Adipose tissue (tissue), 3 donors: ENCODE results near the gene AP3S2. TPM values are rescaled to one million over a fixed set of nuclear protein-coding genes. Genes with fewer than 3 reads are reported as not detected.
"Not testable (repeated sequence)": the region's sequence is repeated elsewhere in the genome, so short reads cannot be mapped to it uniquely, and the experiment has no call there.

Experiments used
- H3K27ac ChIP-seq: one replicate; pipeline ENCODE4 v1.5.1; 2013; ENCODE audit warnings: low read depth, low read length
- WGBS, 3 donors: extraction: QIAGEN DNeasy Blood & Tissue Kit; methylation state at CpG; one replicate each; pipeline ENCODE4 v1.1.7; 2013; 5-methylcytosine and 5-hydroxymethylcytosine counted together
- polyA plus RNA-seq, 3 donors: library from polyadenylated mRNA; stranded (reverse); fragments of 200-250 nt; gene quantifications; one replicate each; pipeline ENCODE4 v1.2.3, GENCODE V29; 2013
- donor health status: healthy with polysubstance abuse.
- donor health status: Bipolar disorder and iron deficiency.
- donor health status: healthy.

AP3S2 gene
- polyA plus RNA-seq, 3 donors, result 14.2 to 34.0 (median 29.2) TPM

- WGBS, 3 donors, result 82 to 97% (median 92%) methylated on average over 7 of the region's 7 CpGs
- H3K27ac ChIP-seq, result no peak overlapping the region
Measured at GRCh38 chr15:89907289-89907688, 13.5 kb upstream of the AP3S2 start.

GRCh38 chr15:89905846-89906378 is 12.1 kb upstream of the AP3S2 start:
- no peak overlapping the region for H3K27ac ChIP-seq
- 91 to 95% (median 92%) methylated on average over 5 of the region's 5 CpGs for WGBS, 3 donors

- H3K27ac ChIP-seq, result no peak overlapping the region
- 69 to 92% (median 79%) methylated on average over 5 of the region's 5 CpGs for WGBS, 3 donors
Measured at GRCh38 chr15:89904519-89904918, 10.7 kb upstream of the AP3S2 start.

- 91 to 96% (median 94%) methylated on average over 11 of the region's 11 CpGs for WGBS, 3 donors
Measured at GRCh38 chr15:89903858-89904130, 10.0 kb upstream of the AP3S2 start.

GRCh38 chr15:89903015-89903857 is 9.4 kb upstream of the AP3S2 start:
- 93 to 94% (median 94%) methylated on average over 15 of the region's 15 CpGs for WGBS, 3 donors
- H3K27ac ChIP-seq, result no peak overlapping the region

More at GRCh38 chr15:89903858-89904130, 10.0 kb upstream of the AP3S2 start:
- H3K27ac ChIP-seq, result no peak overlapping the region

GRCh38 chr15:89900849-89901248 is 7.1 kb upstream of the AP3S2 start:
- 59 to 83% (median 76%) methylated on average over 6 of the region's 6 CpGs for WGBS, 3 donors
- H3K27ac ChIP-seq, result no peak overlapping the region

GRCh38 chr15:89899951-89900567 is 6.3 kb upstream of the AP3S2 start:
- no peak overlapping the region for H3K27ac ChIP-seq
- WGBS, 3 donors, result 88 to 92% (median 89%) methylated on average over 3 of the region's 3 CpGs

GRCh38 chr15:89899295-89899945 is 5.6 kb upstream of the AP3S2 start:
- 81 to 84% (median 82%) methylated on average over 12 of the region's 12 CpGs for WGBS, 3 donors
- H3K27ac ChIP-seq, result no peak overlapping the region

- WGBS, 3 donors, result 84 to 88% (median 86%) methylated on average over 7 of the region's 7 CpGs
- no peak overlapping the region for H3K27ac ChIP-seq
Measured at GRCh38 chr15:89898614-89899294, 5.0 kb upstream of the AP3S2 start.

GRCh38 chr15:89898146-89898545 is 4.4 kb upstream of the AP3S2 start:
- 79 to 81% (median 80%) methylated on average over 2 of the region's 2 CpGs for WGBS, 3 donors
- H3K27ac ChIP-seq, result no peak overlapping the region

- WGBS, 3 donors, result 8 to 10% (median 8%) methylated on average over 6 of the region's 6 CpGs
Measured at GRCh38 chr15:89893027-89893426, 767 bp downstream of the AP3S2 start.

GRCh38 chr15:89888214-89888804 is 5.5 kb downstream of the AP3S2 start:
- H3K27ac ChIP-seq, result no peak overlapping the region
- WGBS, 3 donors, result 28 to 66% (median 56%) methylated on average over 4 of the region's 4 CpGs

More at GRCh38 chr15:89893027-89893426, 767 bp downstream of the AP3S2 start:
- H3K27ac ChIP-seq, result no peak overlapping the region

GRCh38 chr15:89885611-89886010 is 8.2 kb downstream of the AP3S2 start:
- no peak overlapping the region for H3K27ac ChIP-seq
- WGBS, 3 donors, result 89 to 94% (median 94%) methylated on average over 2 of the region's 2 CpGs

- not testable (repeated sequence) for H3K27ac ChIP-seq
- 66 to 81% (median 77%) methylated on average over 3 of the region's 3 CpGs for WGBS, 3 donors
Measured at GRCh38 chr15:89885179-89885578, 8.6 kb downstream of the AP3S2 start.

- no peak overlapping the region for H3K27ac ChIP-seq
- 52 to 100% (median 93%) methylated on average over 1 of the region's 1 CpG for WGBS, 3 donors
Measured at GRCh38 chr15:89883518-89883917, 10.3 kb downstream of the AP3S2 start.

- H3K27ac ChIP-seq, result no peak overlapping the region
Measured at GRCh38 chr15:89880727-89881126, 13.1 kb downstream of the AP3S2 start.

GRCh38 chr15:89878323-89878722 is 15.5 kb downstream of the AP3S2 start:
- 69 to 82% (median 71%) methylated on average over 3 of the region's 3 CpGs for WGBS, 3 donors
- no peak overlapping the region for H3K27ac ChIP-seq

More at GRCh38 chr15:89880727-89881126, 13.1 kb downstream of the AP3S2 start:
- WGBS, 3 donors, result 69 to 78% (median 69%) methylated on average over 1 of the region's 1 CpG

- WGBS, 3 donors, result 51 to 65% (median 57%) methylated on average over 2 of the region's 2 CpGs
- no peak overlapping the region for H3K27ac ChIP-seq
Measured at GRCh38 chr15:89877083-89877425, 16.7 kb downstream of the AP3S2 start.
